RWPE2 (cell line): ENCODE measurements around the gene THEM5.

Experiments used
- ATAC-seq: fragments of 200-7000 bp; cut with Tn5 transposase; 3 replicates; pipeline ENCODE4 v1.9.1; 2021; ENCODE audit warnings: low read depth
- DNase-seq: peaks from one replicate; pipeline ENCODE4 v3.0.0-alpha.2; 2020; ENCODE audit warnings: low spot score
- H3K27ac ChIP-seq: fragments of 450-650 bp; 2 replicates; pipeline ENCODE4 v1.5.1; 2017; ENCODE audit warnings: mild to moderate bottlenecking; ENCODE audit not compliant: poor library complexity, severe bottlenecking
- H3K27me3 ChIP-seq: fragments of 250-450 bp; sonication (Bioruptor Pico); 2 replicates; pipeline ENCODE4 v1.5.1; 2021; ENCODE audit warnings: mild to moderate bottlenecking, moderate library complexity; ENCODE audit not compliant: insufficient read depth, poor library complexity, severe bottlenecking
- H3K36me3 ChIP-seq: fragments of 250-450 bp; sonication (Bioruptor Pico); 2 replicates; pipeline ENCODE4 v1.5.1; 2020; ENCODE audit warnings: low read depth, mild to moderate bottlenecking, moderate library complexity
- H3K4me1 ChIP-seq: fragments of 250-450 bp; sonication (Bioruptor Pico); 2 replicates; pipeline ENCODE4 v1.5.1; 2021; ENCODE audit warnings: mild to moderate bottlenecking, moderate library complexity; ENCODE audit not compliant: insufficient read depth, poor library complexity, severe bottlenecking
- H3K4me3 ChIP-seq: fragments of 250-450 bp; sonication (Bioruptor Pico); 2 replicates; pipeline ENCODE4 v1.5.1; 2021; ENCODE audit warnings: mild to moderate bottlenecking, moderate library complexity; ENCODE audit not compliant: severe bottlenecking
- H3K9me3 ChIP-seq: fragments of 250-450 bp; sonication (Bioruptor Pico); 2 replicates; pipeline ENCODE4 v1.5.1; 2021; ENCODE audit warnings: mild to moderate bottlenecking, moderate library complexity; ENCODE audit not compliant: severe bottlenecking
- TF ChIP-seq, protein P1 (sequence below): fragments of 450-650 bp; IDR thresholded peaks from one replicate; pipeline ENCODE4 v1.5.1; 2017; ENCODE audit warnings: mild to moderate bottlenecking, moderate library complexity; ENCODE audit not compliant: poor library complexity, severe bottlenecking

THEM5 gene

DNA sequence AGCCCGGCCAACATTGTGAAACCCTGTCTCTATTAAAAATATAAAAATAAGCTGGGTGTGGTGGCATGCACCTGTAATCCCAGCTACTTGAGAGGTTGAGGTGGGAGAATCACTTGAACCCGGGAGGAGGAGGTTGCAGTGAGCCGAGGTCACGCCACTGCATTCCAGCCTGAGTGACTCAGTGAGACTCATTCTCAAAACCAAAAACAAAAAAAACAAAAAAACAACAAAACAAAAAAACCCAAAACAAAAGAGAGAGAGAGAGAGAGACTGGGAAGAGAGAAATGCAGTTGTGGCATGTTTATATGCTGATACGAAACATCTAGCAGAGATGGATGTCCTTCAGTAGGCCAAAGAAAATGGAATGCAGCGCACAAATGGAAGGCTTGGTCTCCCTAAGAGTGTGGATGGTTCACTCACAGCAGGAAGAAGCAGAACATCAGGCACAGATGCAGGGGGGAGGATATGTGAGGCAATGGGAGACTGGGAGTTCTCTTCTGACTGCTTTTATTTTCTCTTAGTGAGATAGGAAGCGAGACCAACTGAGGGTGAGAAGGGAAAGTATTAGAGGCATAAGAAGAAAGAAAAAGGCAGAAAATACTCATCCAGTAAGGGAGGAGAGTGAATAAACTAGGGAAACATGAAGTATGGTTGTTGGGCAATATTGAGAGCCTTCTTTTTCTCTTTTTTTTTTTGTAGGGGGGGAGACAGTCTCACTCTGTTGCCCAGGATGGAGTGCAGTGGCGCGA is 39.8 kb upstream of the THEM5 start:
- Histone ChIP-seq H3K4me3 (no peak overlapping the region), H3K9me3 (no peaks in the 10 kb centered on the region), H3K36me3 (peaks cover 25% of the 10 kb centered on the region), H3K27ac (no peak overlapping the region), H3K27me3 (no peaks in the 10 kb centered on the region), H3K4me1 (peaks cover 1% of the 10 kb centered on the region)
- no peak for DNase-seq
- no peak for ATAC-seq
- TF ChIP-seq, protein P1, sequence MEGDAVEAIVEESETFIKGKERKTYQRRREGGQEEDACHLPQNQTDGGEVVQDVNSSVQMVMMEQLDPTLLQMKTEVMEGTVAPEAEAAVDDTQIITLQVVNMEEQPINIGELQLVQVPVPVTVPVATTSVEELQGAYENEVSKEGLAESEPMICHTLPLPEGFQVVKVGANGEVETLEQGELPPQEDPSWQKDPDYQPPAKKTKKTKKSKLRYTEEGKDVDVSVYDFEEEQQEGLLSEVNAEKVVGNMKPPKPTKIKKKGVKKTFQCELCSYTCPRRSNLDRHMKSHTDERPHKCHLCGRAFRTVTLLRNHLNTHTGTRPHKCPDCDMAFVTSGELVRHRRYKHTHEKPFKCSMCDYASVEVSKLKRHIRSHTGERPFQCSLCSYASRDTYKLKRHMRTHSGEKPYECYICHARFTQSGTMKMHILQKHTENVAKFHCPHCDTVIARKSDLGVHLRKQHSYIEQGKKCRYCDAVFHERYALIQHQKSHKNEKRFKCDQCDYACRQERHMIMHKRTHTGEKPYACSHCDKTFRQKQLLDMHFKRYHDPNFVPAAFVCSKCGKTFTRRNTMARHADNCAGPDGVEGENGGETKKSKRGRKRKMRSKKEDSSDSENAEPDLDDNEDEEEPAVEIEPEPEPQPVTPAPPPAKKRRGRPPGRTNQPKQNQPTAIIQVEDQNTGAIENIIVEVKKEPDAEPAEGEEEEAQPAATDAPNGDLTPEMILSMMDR: no peak

DNA sequence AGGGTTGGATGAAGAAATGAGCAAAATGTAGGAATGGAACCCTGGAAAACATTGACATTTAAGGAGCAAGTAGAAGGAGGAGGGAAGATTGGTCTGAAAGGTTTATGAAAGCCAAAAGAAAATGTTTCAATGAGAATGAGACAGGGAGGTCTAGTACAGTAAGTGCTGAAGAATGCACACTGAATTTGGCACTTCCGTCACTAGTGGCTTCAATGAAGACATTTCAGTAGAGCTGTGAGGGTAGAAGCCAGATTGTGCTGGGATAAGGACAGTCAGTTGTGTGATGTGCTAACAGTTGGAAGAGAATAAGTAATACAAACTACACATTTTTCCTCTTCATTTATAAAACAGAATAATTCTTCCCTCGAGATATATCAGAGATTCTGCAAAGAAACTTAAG is 38.7 kb upstream of the THEM5 start:
- ATAC-seq: no peak
- Histone ChIP-seq H3K4me3 (no peak overlapping the region), H3K27me3 (no peaks in the 10 kb centered on the region), H3K36me3 (peaks cover 35% of the 10 kb centered on the region), H3K9me3 (no peaks in the 10 kb centered on the region), H3K27ac (no peak overlapping the region), H3K4me1 (peaks cover 12% of the 10 kb centered on the region)
- TF ChIP-seq, protein P1: no peak
- no peak for DNase-seq

DNA sequence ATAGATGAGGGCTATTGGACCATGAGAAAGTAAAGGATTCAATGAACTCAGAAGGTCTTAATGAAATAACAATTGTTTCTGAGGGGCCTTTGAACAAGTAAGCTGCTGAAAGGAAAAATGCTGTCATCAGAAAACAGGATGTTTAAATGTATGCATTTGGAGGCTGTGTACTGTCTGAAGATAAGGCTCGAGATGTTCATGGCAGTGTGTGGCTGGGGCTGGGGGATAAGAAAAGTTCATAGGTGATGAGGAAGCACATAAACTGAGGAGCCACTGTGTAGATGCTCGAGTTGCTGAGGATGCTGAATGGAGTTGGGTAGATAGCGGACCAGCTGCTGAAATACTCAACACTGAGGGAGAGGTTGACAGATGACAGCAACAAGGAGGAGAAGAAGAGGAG is 38.0 kb upstream of the THEM5 start:
- Histone ChIP-seq H3K27ac (no peak overlapping the region), H3K9me3 (no peaks in the 10 kb centered on the region), H3K27me3 (no peaks in the 10 kb centered on the region), H3K36me3 (peaks cover 35% of the 10 kb centered on the region), H3K4me3 (no peak overlapping the region), H3K4me1 (peaks cover 16% of the 10 kb centered on the region)
- ATAC-seq (no peak), DNase-seq (no peak)
- TF ChIP-seq, protein P1: no peak

DNA sequence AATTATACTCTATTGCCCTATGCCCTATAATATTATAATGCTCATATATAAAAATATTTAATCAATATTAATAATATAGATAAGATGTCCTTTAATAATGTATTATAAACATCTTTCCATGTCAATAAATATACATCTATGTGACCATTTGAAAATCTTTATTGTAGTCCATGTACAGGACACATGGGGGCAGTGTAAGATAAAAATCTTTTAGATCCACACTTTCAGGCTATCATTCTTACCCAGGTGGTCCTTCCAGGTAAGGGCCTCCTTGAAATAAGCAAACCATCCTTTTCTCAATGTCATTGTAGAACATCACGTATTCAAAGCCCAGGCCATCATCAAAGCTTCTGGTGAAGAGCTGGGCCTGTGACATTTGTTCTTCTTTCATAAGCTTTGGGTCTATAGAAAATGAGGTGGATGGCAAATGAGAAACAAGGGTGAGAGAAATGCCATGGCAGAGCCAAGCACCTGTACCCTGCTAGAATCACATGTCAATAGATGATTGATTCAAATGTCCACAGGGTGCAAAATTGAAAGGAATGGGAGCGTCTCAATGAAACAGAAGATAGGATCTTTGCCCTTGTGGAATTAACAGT is 35.6 kb upstream of the THEM5 start:
- H3K27me3 ChIP-seq: no peaks in the 10 kb centered on the region
- H3K36me3 ChIP-seq: peaks cover 29% of the 10 kb centered on the region
- no peak overlapping the region for H3K27ac ChIP-seq
- no peak for ATAC-seq
- TF ChIP-seq, protein P1: peak; percentile 72
- DNase-seq: no peak
- H3K4me3 ChIP-seq: no peak overlapping the region
- H3K9me3 ChIP-seq: no peaks in the 10 kb centered on the region
- H3K4me1 ChIP-seq: peaks cover 29% of the 10 kb centered on the region

DNA sequence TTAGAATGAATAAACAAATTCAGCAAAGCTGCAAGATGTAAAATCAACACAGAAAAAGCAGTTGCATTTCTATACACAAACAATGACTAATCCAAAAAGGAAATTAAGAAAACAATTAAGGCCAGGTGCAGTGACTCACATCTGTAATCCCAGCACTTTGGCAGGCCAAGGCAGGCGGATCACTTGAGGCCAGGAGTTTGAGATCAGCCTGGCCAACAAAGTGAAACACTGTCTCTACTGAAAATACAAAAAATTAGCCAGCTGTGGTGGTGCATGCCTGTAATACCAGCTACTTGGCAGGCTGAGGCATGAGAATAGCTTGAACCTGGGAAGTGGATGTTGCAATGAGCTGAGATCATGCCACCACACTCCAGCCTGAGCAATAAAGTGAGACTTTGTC is 33.5 kb upstream of the THEM5 start:
- Histone ChIP-seq H3K36me3 (peaks cover 19% of the 10 kb centered on the region), H3K4me1 (peaks cover 29% of the 10 kb centered on the region), H3K27me3 (no peaks in the 10 kb centered on the region), H3K4me3 (no peak overlapping the region), H3K9me3 (no peaks in the 10 kb centered on the region), H3K27ac (peak overlapping the region; percentile 95)
- DNase-seq (peak; percentile 78), ATAC-seq (peak; percentile 89)
- TF ChIP-seq, protein P1: no peak
